ENCODE results near the gene GUCA2B. TPM values are rescaled to one million over a fixed set of nuclear protein-coding genes. Genes with fewer than 3 reads are reported as not detected.

Gene GUCA2B
- total RNA-seq, 1 donor from 2014 or later: not detected

DNA sequence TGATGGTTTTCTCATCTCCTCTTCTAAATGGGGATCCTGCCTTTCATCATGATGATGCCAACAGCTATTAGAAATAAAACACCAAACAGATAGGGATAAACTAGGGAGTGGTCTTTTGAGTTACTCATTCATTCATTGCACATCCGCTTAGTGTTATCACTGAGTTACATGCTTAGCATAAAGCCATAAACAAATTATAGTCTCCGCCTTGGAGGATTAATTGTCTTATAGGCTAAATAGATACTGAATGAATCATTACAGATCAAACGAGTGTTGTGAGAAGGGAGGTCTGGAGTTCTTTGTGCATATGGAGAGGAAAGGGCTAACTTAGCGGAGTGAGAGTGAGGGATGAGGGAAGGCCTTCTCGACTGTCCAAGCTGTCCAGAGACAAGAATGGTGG lies 19.8 kb upstream of the GUCA2B start:
- intact Hi-C loops (cut with micrococcal nuclease): no loop called here
- H3K36me3 Mint-ChIP-seq (ENCODE audit: low read depth): no peaks in the 10 kb centered on the region
- no peaks in the 10 kb centered on the region for H3K4me1 Mint-ChIP-seq (ENCODE audit: low read depth)
- peaks cover 15% of the 10 kb centered on the region for H3K27me3 Mint-ChIP-seq (ENCODE audit: insufficient read depth)
- no peak for DNase-seq (ENCODE audit: low spot score)
- H3K27ac Mint-ChIP-seq: no peak overlapping the region
- H3K4me3 Mint-ChIP-seq: no peak overlapping the region
- no peaks in the 10 kb centered on the region for H3K9me3 Mint-ChIP-seq

DNA sequence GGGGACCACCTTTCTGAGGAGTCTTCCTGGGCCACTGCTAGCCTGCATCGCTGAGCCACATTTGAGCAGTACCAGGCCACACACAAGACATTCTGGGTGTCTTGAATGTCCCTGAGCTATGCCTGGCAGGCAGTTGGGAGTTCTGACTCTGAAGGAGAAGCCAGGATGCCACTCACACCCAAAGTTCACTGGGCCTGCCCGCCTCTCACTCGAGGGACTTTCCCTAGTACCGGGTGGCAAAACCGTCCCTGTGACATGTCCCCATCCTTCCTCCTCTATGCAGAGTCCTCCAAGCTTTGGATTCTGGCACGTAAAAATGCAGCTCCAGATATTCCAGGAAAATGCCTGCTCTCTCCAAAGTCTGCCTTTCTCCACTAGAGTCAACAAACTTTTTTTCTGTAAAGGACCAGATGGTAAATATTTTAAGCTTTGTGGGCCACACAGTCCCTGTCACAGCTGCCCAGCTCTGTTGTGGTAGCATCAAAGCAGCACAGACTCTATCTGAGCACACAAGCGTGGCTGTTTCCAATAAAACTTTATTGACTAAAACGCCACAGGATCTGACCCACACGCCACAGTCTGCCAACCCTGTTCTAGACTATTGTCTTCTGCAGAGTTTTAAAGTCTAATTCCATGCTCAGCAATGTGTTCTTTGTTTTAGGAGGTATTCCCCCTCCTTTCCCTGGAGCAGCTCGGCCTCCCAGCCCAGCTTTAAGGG lies 19.2 kb upstream of the GUCA2B start:
- intact Hi-C loops (cut with micrococcal nuclease): no loop called here
- no peak for DNase-seq (ENCODE audit: low spot score)
- Mint-ChIP-seq H3K4me1 (ENCODE audit: low read depth) (no peaks in the 10 kb centered on the region), H3K4me3 (no peak overlapping the region), H3K27ac (no peak overlapping the region), H3K27me3 (ENCODE audit: insufficient read depth) (peaks cover 17% of the 10 kb centered on the region), H3K9me3 (no peaks in the 10 kb centered on the region), H3K36me3 (ENCODE audit: low read depth) (no peaks in the 10 kb centered on the region)

DNA sequence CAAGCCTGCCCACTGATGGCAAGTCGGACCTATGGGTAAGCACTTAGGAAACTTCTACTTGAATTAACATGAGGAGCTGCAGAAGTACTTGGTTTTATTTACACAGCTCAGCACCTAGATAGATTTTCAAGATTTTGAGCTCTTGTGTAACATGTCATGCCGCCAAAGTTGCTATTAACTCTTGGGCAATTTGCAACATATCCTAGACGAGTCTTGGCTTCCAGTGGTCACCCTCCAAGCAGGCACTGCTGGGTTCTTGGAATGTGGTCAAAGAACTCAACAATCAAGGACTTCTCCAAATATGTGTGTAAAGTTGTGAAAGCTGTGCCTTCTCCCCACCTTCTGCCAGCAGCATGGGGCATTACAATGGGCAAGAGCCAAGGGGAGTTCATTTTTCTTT lies 17.8 kb upstream of the GUCA2B start:
- H3K9me3 Mint-ChIP-seq: no peaks in the 10 kb centered on the region
- intact Hi-C loops (cut with micrococcal nuclease): no loop called here

DNA sequence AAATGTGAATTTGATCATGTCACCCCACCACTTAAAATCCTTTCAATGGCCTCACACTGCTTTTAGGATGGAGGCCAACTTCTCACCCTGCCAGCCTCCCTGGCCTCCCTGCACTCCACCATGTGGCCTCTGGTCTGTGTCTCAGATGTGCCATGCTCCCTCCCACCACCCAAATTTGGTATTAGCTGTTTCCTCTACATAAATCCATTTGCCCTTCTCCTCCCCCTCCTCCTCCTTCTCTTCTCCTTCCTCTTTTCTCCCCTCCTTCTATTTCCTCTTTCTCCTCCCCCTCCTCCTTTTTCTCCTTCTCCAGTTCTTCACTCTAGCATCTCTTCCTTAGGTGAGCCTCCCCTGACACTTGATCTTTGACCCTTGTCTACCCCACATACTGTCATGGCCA lies 16.7 kb upstream of the GUCA2B start:
- DNase-seq (ENCODE audit: low spot score): no peak
- no peak overlapping the region for H3K4me3 Mint-ChIP-seq
- H3K9me3 Mint-ChIP-seq: no peaks in the 10 kb centered on the region
- no peaks in the 10 kb centered on the region for H3K36me3 Mint-ChIP-seq (ENCODE audit: low read depth)
- H3K4me1 Mint-ChIP-seq (ENCODE audit: low read depth): no peaks in the 10 kb centered on the region
- peaks cover 19% of the 10 kb centered on the region for H3K27me3 Mint-ChIP-seq (ENCODE audit: insufficient read depth)
- H3K27ac Mint-ChIP-seq: no peak overlapping the region
- intact Hi-C loops (cut with micrococcal nuclease): no loop called here

More for the DNA sequence above, 17.8 kb upstream of the GUCA2B start:
- Mint-ChIP-seq H3K27ac (no peak overlapping the region), H3K36me3 (ENCODE audit: low read depth) (no peaks in the 10 kb centered on the region), H3K4me3 (no peak overlapping the region), H3K27me3 (ENCODE audit: insufficient read depth) (peaks cover 16% of the 10 kb centered on the region), H3K4me1 (ENCODE audit: low read depth) (no peaks in the 10 kb centered on the region)
- DNase-seq (ENCODE audit: low spot score): no peak

DNA sequence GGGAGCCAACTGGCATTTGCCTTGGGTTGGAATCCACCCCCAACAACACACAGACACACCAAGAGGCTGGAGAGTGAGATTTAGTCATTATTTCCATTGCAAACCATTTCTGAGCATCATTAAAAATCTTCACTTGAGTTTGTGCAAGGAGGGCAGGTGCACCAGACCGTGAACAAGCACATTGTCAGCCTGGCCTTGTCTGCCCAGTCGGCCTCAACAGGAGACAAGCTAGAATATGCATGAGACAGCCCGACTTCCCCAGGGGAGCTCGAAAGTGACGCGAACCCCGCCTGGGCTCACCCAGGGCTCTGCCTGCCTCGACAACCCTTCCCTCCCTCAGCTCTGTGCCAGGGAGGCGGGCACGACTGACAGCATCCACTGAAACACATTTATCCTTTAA lies 15.4 kb upstream of the GUCA2B start:
- no peaks in the 10 kb centered on the region for H3K36me3 Mint-ChIP-seq (ENCODE audit: low read depth)
- H3K27ac Mint-ChIP-seq: no peak overlapping the region
- intact Hi-C loops (cut with micrococcal nuclease): no loop called here
- DNase-seq (ENCODE audit: low spot score): no peak
- peaks cover 19% of the 10 kb centered on the region for H3K27me3 Mint-ChIP-seq (ENCODE audit: insufficient read depth)
- H3K9me3 Mint-ChIP-seq: no peaks in the 10 kb centered on the region
- H3K4me3 Mint-ChIP-seq: no peak overlapping the region
- no peaks in the 10 kb centered on the region for H3K4me1 Mint-ChIP-seq (ENCODE audit: low read depth)

DNA sequence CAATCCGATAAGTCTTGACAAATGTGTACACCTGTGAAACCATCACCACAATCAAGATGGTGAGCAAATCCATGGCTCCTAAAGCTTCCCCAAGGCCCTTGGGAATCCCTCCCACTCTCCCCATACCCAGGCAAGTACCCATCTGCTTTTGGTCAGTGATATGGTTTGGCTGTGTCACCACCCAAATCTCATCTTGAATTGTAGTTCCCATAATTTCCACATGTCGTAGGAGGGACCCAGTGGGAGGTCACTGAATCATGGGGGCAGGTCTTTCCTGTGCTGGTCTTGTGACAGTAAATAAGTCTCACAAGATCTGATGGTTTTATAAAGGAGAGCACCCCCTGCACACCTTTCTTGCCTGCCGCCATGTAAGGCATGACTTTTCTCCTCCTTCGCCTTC lies 14.6 kb upstream of the GUCA2B start:
- no peak overlapping the region for H3K4me3 Mint-ChIP-seq
- intact Hi-C loops (cut with micrococcal nuclease): no loop called here

DNA sequence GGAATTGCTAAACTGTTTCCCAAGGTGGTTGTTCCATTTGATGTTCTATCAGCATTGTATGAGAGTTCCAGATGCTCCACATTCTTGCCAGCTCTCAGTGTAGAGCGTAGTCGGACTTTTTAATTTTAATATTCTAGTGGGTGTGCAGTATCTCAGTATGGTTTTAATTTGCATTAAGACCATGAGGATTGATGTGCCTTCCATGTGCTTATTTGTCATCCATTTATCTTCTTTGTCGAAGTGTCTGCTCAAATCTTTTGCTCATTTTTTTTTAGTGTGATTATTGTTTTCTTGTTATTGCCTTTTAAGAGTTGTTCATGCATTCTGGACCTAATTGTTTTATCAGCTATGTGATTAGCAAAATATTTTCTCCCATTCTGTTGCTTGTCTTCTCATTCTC lies 13.8 kb upstream of the GUCA2B start:
- H3K36me3 Mint-ChIP-seq (ENCODE audit: low read depth): no peaks in the 10 kb centered on the region
- H3K27me3 Mint-ChIP-seq (ENCODE audit: insufficient read depth): peaks cover 17% of the 10 kb centered on the region
- DNase-seq (ENCODE audit: low spot score): no peak
- no peak overlapping the region for H3K4me3 Mint-ChIP-seq
- no peak overlapping the region for H3K27ac Mint-ChIP-seq
- no peaks in the 10 kb centered on the region for H3K4me1 Mint-ChIP-seq (ENCODE audit: low read depth)
- intact Hi-C loops (cut with micrococcal nuclease): no loop called here
- H3K9me3 Mint-ChIP-seq: no peaks in the 10 kb centered on the region

More for the DNA sequence above, 14.6 kb upstream of the GUCA2B start:
- Mint-ChIP-seq H3K27me3 (ENCODE audit: insufficient read depth) (peaks cover 17% of the 10 kb centered on the region), H3K9me3 (no peaks in the 10 kb centered on the region), H3K27ac (no peak overlapping the region), H3K4me1 (ENCODE audit: low read depth) (no peaks in the 10 kb centered on the region), H3K36me3 (ENCODE audit: low read depth) (no peaks in the 10 kb centered on the region)
- DNase-seq (ENCODE audit: low spot score): no peak

DNA sequence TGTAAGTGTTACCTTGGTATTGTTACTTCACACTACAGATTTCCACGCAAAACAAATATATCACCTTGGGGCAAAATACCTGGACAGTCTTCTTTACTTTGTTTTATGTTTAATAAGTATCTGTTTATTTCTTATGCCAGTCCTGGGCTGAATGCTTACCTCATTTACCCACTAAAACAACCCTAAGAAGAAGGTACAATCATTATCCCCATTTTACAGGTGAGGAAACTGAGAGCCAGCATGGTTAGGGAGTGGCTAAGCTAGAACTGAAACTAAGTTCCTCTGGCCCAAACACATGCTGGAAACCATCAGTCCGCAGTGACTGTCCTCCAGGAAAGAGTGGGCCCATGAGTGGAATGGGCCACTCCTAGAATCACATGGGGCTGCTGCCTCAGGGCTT lies 13.0 kb upstream of the GUCA2B start:
- Mint-ChIP-seq H3K4me1 (ENCODE audit: low read depth) (no peaks in the 10 kb centered on the region), H3K27ac (no peak overlapping the region), H3K9me3 (no peaks in the 10 kb centered on the region), H3K36me3 (ENCODE audit: low read depth) (no peaks in the 10 kb centered on the region), H3K27me3 (ENCODE audit: insufficient read depth) (peaks cover 15% of the 10 kb centered on the region), H3K4me3 (no peak overlapping the region)
- intact Hi-C loops (cut with micrococcal nuclease): no loop called here
- no peak for DNase-seq (ENCODE audit: low spot score)

DNA sequence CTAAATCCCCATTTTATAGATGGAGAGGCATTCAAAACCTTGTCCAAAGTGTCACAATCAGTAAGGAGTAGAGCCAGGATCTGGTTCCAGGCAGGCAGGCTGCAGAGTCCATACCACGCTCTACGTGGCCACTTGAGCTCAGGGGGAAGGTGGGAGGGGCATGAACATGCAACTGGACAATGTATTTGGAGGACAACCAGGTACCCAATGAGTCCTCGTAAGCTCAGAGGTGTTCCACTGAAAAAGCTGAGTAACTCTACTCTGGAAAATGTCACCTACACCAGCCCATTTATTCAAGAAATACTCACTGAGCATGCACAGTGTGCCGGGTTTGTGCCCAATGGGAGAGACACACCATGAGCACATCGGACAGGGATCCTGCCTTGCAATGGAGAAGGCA lies 11.2 kb upstream of the GUCA2B start:
- H3K27ac Mint-ChIP-seq: no peak overlapping the region
- intact Hi-C loops (cut with micrococcal nuclease): no loop called here
- DNase-seq (ENCODE audit: low spot score): no peak
- H3K9me3 Mint-ChIP-seq: no peaks in the 10 kb centered on the region
- H3K4me3 Mint-ChIP-seq: no peak overlapping the region
- no peaks in the 10 kb centered on the region for H3K36me3 Mint-ChIP-seq (ENCODE audit: low read depth)
- peaks cover 8% of the 10 kb centered on the region for H3K27me3 Mint-ChIP-seq (ENCODE audit: insufficient read depth)
- H3K4me1 Mint-ChIP-seq (ENCODE audit: low read depth): no peaks in the 10 kb centered on the region

DNA sequence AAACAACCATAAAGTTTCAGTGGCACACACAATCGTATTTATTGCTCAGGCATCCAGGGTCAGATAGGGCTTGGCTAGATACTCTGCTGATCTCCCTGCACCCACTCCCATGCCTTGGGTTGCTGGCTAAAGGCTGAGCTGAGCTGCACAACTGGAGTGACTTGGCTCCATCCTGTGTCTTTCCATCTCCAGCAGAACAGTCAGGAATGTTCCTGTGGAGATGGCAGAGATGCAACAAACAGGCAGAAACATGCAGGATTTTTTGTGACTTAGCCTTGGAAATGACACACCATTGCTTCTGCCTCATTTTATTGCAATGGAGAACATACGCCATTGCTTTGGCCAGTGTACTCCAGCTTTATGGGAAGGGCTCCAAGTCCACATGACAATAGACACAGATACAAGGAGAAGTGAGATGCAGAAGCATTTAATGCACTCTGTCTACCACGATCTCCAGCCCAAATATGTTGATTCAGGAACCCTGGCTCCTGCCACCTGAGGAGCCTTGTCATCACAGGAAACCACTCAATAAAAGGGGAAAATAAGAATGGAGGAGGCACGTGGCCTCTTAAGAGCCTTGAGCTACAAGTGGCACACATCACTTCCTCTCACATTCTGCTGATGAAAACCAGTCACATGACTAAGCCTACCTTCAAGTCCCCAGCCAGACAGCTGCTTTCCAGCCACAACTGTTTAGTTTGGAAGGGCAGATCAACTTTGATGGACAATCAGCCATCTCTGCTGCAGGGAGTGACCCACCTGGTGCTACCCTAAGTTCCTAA lies 10.1 kb upstream of the GUCA2B start:
- peaks cover 8% of the 10 kb centered on the region for H3K27me3 Mint-ChIP-seq (ENCODE audit: insufficient read depth)
- H3K27ac Mint-ChIP-seq: no peak overlapping the region
- no peaks in the 10 kb centered on the region for H3K9me3 Mint-ChIP-seq
- DNase-seq (ENCODE audit: low spot score): no peak
- H3K36me3 Mint-ChIP-seq (ENCODE audit: low read depth): no peaks in the 10 kb centered on the region
- no peak overlapping the region for H3K4me3 Mint-ChIP-seq
- intact Hi-C loops (cut with micrococcal nuclease): no loop called here
- no peaks in the 10 kb centered on the region for H3K4me1 Mint-ChIP-seq (ENCODE audit: low read depth)

DNA sequence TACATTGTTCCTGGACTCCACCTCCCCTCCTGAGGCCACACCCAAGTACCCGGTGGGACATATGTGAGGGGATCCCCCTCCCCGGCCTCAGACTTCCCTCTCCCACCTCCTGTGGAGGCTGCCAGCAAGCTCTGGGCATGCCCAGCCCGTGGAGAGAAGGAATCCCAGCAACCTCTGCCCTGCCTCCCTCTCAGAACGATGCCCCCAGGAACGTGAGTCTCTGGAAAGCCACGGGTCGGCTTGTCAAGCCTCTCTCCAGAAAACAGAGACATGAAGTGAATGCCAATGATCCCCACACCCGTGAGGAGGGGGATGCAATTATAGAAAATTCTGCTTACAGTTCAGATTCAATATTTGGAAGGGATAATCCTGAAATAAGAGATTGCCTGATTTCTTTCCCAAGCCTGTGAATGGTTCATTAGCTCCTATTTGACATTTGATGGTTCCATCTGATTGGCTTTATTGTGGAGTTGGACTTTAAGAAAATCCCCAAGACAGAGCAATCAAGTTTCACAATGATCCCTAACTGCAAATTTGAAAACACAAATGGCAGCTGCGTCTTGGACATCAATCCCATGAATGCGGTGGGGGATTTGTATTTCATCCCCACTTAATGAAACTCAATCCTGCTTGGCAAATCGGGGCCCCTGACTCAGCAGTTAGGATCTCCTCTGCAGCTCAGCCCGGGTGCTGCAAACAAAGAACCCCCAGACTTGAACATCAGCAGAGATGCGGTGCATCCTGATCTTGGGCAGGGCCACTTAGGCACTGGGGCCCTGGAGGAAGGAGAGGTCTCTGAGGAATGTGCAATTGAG lies 9.1 kb upstream of the GUCA2B start:
- Mint-ChIP-seq H3K4me1 (ENCODE audit: low read depth) (no peaks in the 10 kb centered on the region), H3K4me3 (no peak overlapping the region), H3K27ac (no peak overlapping the region), H3K9me3 (no peaks in the 10 kb centered on the region), H3K36me3 (ENCODE audit: low read depth) (no peaks in the 10 kb centered on the region), H3K27me3 (ENCODE audit: insufficient read depth) (peaks cover 5% of the 10 kb centered on the region)
- intact Hi-C loops (cut with micrococcal nuclease): no loop called here
- no peak for DNase-seq (ENCODE audit: low spot score)

DNA sequence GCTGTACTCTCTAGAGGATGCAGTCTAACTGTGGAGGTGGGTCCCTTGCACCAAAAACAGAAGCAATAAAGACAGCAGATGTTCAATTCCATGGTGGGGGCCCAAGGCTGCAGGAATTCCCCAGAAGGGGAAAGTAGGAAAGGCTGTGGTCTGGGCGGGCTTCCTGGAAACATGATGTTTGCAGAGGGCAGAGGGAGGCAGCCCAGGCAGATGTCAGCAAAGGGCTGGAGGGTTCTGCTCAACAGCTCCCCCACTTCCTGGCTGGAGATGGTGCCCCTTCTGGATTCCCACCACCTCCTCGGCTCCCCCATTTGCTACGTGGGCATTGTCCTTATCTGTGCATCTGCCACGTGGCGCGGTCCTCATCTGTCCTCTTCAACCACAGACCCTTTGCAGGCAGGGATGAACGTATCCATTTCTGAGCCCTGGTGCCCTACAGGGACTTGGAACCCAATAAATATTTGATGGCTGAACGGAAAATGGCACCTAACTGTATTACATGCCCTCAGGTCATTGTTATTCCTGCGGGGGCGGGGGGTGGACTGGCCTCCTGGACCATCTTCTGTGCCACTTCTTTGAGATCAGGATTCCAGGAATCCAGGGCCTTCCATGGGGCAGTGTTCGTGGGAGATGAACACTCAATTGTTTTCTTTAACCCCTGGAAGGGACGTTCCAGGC lies 8.4 kb upstream of the GUCA2B start:
- intact Hi-C loops (cut with micrococcal nuclease): loop anchor here (5.0 kb wide), 2 partner anchors 512 to 602 kb away; partner anchors contain the start of gene PPIH
- Mint-ChIP-seq H3K27me3 (ENCODE audit: insufficient read depth) (peaks cover 5% of the 10 kb centered on the region), H3K27ac (no peak overlapping the region), H3K4me1 (ENCODE audit: low read depth) (no peaks in the 10 kb centered on the region), H3K36me3 (ENCODE audit: low read depth) (no peaks in the 10 kb centered on the region), H3K4me3 (no peak overlapping the region), H3K9me3 (no peaks in the 10 kb centered on the region)
- DNase-seq (ENCODE audit: low spot score): no peak

All from activated T-helper 1 cell treated with anti-CD3 and anti-CD28 coated beads, Interleukin-12 subunit alpha, Interleukin-12 subunit beta, Interleukin-2, Interleukin-4 antibody, amounts not matched to agents 30 ng/mL and 10 ng/mL and 1 ng/mL, durations not matched to agents 14 hours and 24 hours and 36 hours (primary cell).